Calu3 (cell line): ENCODE measurements around the gene TMEM120B. TPM values are rescaled to one million over a fixed set of nuclear protein-coding genes. Genes with fewer than 3 reads are reported as not detected.

ENCODE experiments used
- BruUV-seq: library from RNA; stranded (reverse); fragments of 400-500 nt; replicated peaks from 2 replicates; lab custom pipeline; 2021; lab: Mats Ljungman, UMichigan
- CTCF ChIA-PET: fragments of 300-600 bp; sonication (Branson Sonifier 250); formaldehyde crosslinking; loops from one replicate; lab custom pipeline; 2022; ENCODE audit warnings: antibody characterized with exemption; lab: Charles Lee
- DNase-seq: peaks from one replicate; pipeline ENCODE4 v3.0.0; 2022
- H3K27ac Mint-ChIP-seq: one replicate; pipeline ENCODE4 v1.8.0; 2022; ENCODE audit warnings: mixed read lengths; ENCODE audit not compliant: unreplicated experiment
- H3K27me3 Mint-ChIP-seq: one replicate; pipeline ENCODE4 v1.8.0; 2022; ENCODE audit warnings: mixed read lengths; ENCODE audit not compliant: unreplicated experiment
- H3K36me3 Mint-ChIP-seq: one replicate; pipeline ENCODE4 v1.8.0; 2022; ENCODE audit warnings: mild to moderate bottlenecking, moderate library complexity, mixed read lengths; ENCODE audit not compliant: insufficient read depth, unreplicated experiment
- H3K4me1 Mint-ChIP-seq: one replicate; pipeline ENCODE4 v1.8.0; 2022; ENCODE audit warnings: mild to moderate bottlenecking, low read depth, mixed read lengths; ENCODE audit not compliant: unreplicated experiment
- H3K4me3 Mint-ChIP-seq: one replicate; pipeline ENCODE4 v1.8.0; 2022; ENCODE audit warnings: mild to moderate bottlenecking, low read depth, moderate library complexity, mixed read lengths; ENCODE audit not compliant: unreplicated experiment
- H3K9me3 Mint-ChIP-seq: one replicate; pipeline ENCODE4 v1.8.0; 2022; ENCODE audit warnings: low read depth, mixed read lengths; ENCODE audit not compliant: unreplicated experiment
- intact Hi-C: fragments of 100-400 bp; cut with micrococcal nuclease; formaldehyde crosslinking; loops from one replicate; pipeline ENCODE4 v1.10.0; 2022; ENCODE audit not compliant: unreplicated experiment
- total RNA-seq: library from RNA; stranded (reverse); gene quantifications from 2 replicates; pipeline ENCODE4 v1.2.3, GENCODE V29; 2022
- TF ChIP-seq, protein P1 (sequence below): fragments of 200-600 bp; IDR thresholded peaks from one replicate; pipeline ENCODE4 v1.8.0; 2022; ENCODE audit warnings: antibody characterized with exemption; ENCODE audit not compliant: unreplicated experiment

The TMEM120B gene
- total RNA-seq, 1 experiment from 2014 or later, result 23.2 TPM

DNA sequence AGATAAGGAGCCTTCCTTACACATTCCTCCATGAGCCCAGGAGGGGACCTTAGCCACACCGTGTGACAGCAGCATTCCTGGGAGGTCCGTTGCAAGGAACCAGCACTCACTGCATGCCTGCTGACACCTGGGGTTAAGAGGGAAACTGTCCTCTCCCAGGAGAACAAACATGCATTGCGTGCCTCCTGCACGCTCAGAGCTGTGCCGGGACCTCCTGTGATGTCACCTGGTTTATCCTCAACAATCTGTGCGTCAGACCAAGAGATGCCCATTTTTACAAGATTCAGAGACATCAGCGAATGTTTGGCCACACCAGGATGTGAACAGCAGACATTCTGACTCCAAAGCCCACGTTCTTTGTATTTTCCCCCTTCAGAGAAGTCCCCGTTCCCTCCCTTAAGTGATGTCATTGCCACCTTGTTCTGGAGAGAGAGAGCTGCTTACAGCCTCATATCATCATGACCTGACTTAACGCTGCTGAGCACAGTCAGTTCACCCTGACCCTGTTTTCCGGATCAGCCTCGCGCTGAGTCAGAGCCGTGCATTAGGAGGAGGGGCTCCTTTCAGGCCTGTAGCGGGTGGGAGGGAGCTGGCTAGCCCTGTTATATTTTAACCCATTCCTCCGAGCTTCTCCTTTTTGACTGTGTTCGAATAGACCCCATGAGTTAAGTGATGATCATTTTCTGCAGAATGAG is 36.2 kb downstream of the TMEM120B start:
- intact Hi-C loops, result no loop called here
- no peaks in the 10 kb centered on the region for H3K9me3 Mint-ChIP-seq
- H3K4me3 Mint-ChIP-seq, result no peak overlapping the region
- DNase-seq, result peak; percentile 50
- CTCF ChIA-PET, result interaction anchor here (0.5 to 0.6 kb wide), 2 partner anchors 46 to 67 kb away, joined by 3 to 4 read pairs; no protein-coding TSS in a partner anchor
- H3K36me3 Mint-ChIP-seq, result peaks cover 22% of the 10 kb centered on the region
- H3K4me1 Mint-ChIP-seq, result peaks cover 12% of the 10 kb centered on the region
- H3K27ac Mint-ChIP-seq, result peak overlapping the region; percentile 51
- no TSS peak for BruUV-seq
- TF ChIP-seq, protein P1, sequence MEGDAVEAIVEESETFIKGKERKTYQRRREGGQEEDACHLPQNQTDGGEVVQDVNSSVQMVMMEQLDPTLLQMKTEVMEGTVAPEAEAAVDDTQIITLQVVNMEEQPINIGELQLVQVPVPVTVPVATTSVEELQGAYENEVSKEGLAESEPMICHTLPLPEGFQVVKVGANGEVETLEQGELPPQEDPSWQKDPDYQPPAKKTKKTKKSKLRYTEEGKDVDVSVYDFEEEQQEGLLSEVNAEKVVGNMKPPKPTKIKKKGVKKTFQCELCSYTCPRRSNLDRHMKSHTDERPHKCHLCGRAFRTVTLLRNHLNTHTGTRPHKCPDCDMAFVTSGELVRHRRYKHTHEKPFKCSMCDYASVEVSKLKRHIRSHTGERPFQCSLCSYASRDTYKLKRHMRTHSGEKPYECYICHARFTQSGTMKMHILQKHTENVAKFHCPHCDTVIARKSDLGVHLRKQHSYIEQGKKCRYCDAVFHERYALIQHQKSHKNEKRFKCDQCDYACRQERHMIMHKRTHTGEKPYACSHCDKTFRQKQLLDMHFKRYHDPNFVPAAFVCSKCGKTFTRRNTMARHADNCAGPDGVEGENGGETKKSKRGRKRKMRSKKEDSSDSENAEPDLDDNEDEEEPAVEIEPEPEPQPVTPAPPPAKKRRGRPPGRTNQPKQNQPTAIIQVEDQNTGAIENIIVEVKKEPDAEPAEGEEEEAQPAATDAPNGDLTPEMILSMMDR, result no peak
- H3K27me3 Mint-ChIP-seq, result no peaks in the 10 kb centered on the region

DNA sequence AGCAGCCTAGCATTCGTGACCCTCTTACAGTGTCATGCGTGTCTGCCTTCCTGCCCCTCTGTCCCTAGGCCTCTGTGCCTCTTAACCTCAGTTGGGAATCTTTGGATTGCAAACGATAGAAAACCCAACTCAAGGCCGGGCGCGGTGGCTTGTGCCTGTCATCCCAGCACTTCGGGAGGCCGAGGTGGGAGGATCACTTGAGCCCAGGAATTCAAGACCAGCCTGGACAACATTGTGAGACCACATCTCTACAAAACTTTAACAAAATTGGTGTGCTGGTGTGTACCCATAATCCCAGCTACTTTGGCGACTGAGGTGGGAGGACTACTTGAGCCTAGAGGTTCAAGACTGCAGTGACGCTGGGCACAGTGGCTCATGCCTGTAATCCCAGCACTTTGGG is 36.7 kb downstream of the TMEM120B start:
- CTCF ChIA-PET, result interaction anchor here (0.5 to 0.6 kb wide), 2 partner anchors 46 to 67 kb away, joined by 3 to 4 read pairs; no protein-coding TSS in a partner anchor
- DNase-seq, result no peak
- Mint-ChIP-seq H3K4me1 (peaks cover 12% of the 10 kb centered on the region), H3K9me3 (no peaks in the 10 kb centered on the region), H3K27ac (peak overlapping the region; percentile 51), H3K4me3 (no peak overlapping the region), H3K27me3 (no peaks in the 10 kb centered on the region), H3K36me3 (peaks cover 19% of the 10 kb centered on the region)
- TF ChIP-seq, protein P1, result no peak
- BruUV-seq, result no TSS peak
- intact Hi-C loops, result no loop called here

DNA sequence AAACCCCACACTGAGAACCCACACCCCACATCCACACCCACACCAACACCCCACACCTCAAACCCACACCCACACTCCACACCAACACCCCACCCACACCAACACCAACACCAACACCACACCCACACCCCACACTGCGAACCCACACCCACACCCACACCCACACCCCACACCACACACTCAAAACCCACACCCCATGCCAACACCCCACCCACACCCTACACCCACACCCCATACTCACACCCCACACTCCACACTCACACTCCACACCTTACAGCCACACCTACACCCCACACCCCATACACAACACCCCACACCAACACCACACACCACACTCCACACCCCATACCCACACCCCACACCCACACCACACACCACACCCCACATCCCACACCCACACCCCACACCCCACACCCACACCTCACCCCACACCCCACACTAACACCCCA is 38.0 kb downstream of the TMEM120B start:
- Mint-ChIP-seq H3K9me3 (no peaks in the 10 kb centered on the region), H3K4me1 (peaks cover 12% of the 10 kb centered on the region), H3K27ac (no peak overlapping the region), H3K4me3 (no peak overlapping the region), H3K36me3 (peaks cover 11% of the 10 kb centered on the region), H3K27me3 (no peaks in the 10 kb centered on the region)
- CTCF ChIA-PET, result no interaction called here
- intact Hi-C loops, result no loop called here
- no TSS peak for BruUV-seq
- TF ChIP-seq, protein P1, result no peak
- no peak for DNase-seq

DNA sequence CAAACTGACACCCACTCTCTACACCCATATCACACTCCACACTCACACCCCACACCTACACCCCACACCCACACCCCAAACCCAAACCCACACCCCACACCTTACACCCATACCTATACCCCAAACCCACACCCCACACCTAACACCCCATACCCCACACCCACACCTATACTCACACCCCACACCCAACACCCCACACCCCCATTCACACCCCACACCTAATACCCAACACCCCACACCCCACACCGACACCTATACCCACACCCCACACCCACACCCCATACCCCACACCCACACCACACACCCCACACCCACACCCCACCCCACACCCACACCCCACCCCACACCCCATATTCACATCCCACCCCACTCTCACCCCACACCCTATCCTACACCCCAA is 38.5 kb downstream of the TMEM120B start:
- TF ChIP-seq, protein P1, result no peak
- no TSS peak for BruUV-seq
- CTCF ChIA-PET, result no interaction called here
- no peak for DNase-seq
- intact Hi-C loops, result no loop called here
- Mint-ChIP-seq H3K36me3 (peaks cover 11% of the 10 kb centered on the region), H3K9me3 (no peaks in the 10 kb centered on the region), H3K4me3 (no peak overlapping the region), H3K27me3 (no peaks in the 10 kb centered on the region), H3K27ac (no peak overlapping the region), H3K4me1 (peaks cover 12% of the 10 kb centered on the region)
